Stomach smooth muscle (tissue), 2 donors: Measurements from ENCODE around the gene TRAPPC6A.

Source experiments
- H3K27ac ChIP-seq: one replicate; pipeline ENCODE4 v1.7.0; 2013; ENCODE audit warnings: mild to moderate bottlenecking, low read length, inconsistent platforms
- H3K27me3 ChIP-seq, 2 donors: one replicate each; pipeline ENCODE4 v1.7.0; 2013; ENCODE audit warnings: low read length in 2 of 2; ENCODE audit not compliant: insufficient read depth in 2 of 2, control insufficient read depth in 1 of 2
- H3K36me3 ChIP-seq, 2 donors: one replicate each; pipeline ENCODE4 v1.7.0; 2013; ENCODE audit warnings: low read length in 2 of 2; ENCODE audit not compliant: control insufficient read depth in 2 of 2, insufficient read depth in 2 of 2
- H3K4me1 ChIP-seq: one replicate; pipeline ENCODE4 v1.7.0; 2013; ENCODE audit warnings: low read length; ENCODE audit not compliant: control insufficient read depth, insufficient read depth
- H3K4me3 ChIP-seq, 2 donors: one replicate each; pipeline ENCODE4 v1.7.0; 2013; ENCODE audit warnings: low read length in 2 of 2
- H3K9ac ChIP-seq, 2 donors: one replicate each; pipeline ENCODE4 v1.7.0; 2013; ENCODE audit warnings: low read length in 2 of 2, mild to moderate bottlenecking in 1 of 2
- H3K9me3 ChIP-seq, 2 donors: one replicate each; pipeline ENCODE4 v1.7.0; 2013; ENCODE audit warnings: low read length in 2 of 2; ENCODE audit not compliant: control insufficient read depth in 2 of 2
- donor health status: healthy.
- donor health status: Pancreatic carcinoma.

TRAPPC6A gene, protein sequence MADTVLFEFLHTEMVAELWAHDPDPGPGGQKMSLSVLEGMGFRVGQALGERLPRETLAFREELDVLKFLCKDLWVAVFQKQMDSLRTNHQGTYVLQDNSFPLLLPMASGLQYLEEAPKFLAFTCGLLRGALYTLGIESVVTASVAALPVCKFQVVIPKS

GRCh38 chr19:45177817-45178261 lies at the start of gene TRAPPC6A:
Gene TRAPPC6A (minus strand): TSS chr19:45178237. CDS start chr19:45178218, 19 bp downstream.
- peak within 1 kb of the TSS; percentile 89 for H3K27ac ChIP-seq
- no peaks in the 10 kb centered on the region for H3K27me3 ChIP-seq
- no peaks in the 10 kb centered on the region for H3K9me3 ChIP-seq
- H3K9ac ChIP-seq = peak within 1 kb of the TSS; percentile 84 to 89
- H3K4me1 ChIP-seq = peaks cover 37% of the 10 kb centered on the region
- peak within 1 kb of the TSS; percentile 98 to 100 for H3K4me3 ChIP-seq
- H3K36me3 ChIP-seq = peaks cover 0 to 10% of the 10 kb centered on the region in 2 donors

DNA sequence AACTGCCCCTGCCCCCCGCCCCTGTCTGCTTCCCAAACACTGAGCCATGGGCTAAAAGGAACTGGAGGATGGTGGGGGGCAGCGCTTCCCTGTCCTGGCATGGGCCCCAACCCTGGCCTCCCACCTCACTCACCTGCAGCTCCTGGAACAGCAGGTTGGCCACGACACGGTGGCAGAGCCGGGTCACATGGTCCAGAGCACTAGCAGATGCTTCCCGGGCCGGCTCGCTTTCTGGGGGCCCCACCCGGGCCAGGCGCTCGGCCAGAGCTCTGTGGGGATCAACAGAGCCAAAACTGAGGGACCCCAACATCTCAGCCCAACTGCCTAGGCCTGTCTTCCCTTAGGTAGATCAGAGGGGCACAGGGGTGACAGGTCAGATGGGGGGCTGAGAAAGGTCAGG lies 46.6 kb upstream of the TRAPPC6A start:
- Histone ChIP-seq H3K27ac (no peak overlapping the region), H3K4me3 (no peak overlapping the region), H3K9ac (no peak overlapping the region), H3K9me3 (no peaks in the 10 kb centered on the region), H3K4me1 (no peaks in the 10 kb centered on the region), H3K27me3 (peaks cover 8 to 10% of the 10 kb centered on the region in 2 donors), H3K36me3 (no peaks in the 10 kb centered on the region)

- Histone ChIP-seq H3K4me1 (no peaks in the 10 kb centered on the region), H3K27me3 (peaks cover 10 to 11% of the 10 kb centered on the region in 2 donors), H3K9ac (no peak overlapping the region), H3K36me3 (no peaks in the 10 kb centered on the region), H3K27ac (no peak overlapping the region), H3K4me3 (no peak overlapping the region), H3K9me3 (no peaks in the 10 kb centered on the region)
Observed at GRCh38 chr19:45223879-45224278, 45.8 kb upstream of the TRAPPC6A start.

DNA sequence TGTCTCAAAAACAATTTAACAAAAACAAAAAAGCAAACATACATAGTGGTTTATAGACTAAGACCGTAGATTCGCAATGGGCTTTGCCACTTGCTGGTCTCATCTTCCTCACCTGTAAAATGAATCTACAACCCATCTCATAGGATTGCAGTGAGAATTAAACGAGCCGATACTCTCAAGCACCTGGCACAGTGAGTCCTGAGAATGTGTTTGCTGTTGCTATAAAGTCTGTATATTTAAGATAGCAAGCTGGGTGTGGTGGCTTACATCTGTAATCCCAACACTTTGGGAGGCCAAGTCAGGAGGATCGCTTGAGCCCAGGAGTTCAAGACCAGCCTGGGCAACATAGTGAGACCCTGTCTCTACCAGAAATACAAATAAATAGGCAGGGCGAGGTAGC lies 44.7 kb upstream of the TRAPPC6A start:
- Histone ChIP-seq H3K9ac (no peak overlapping the region), H3K36me3 (no peaks in the 10 kb centered on the region), H3K27ac (no peak overlapping the region), H3K9me3 (no peaks in the 10 kb centered on the region), H3K4me3 (no peak overlapping the region), H3K27me3 (peaks cover 15 to 21% of the 10 kb centered on the region in 2 donors), H3K4me1 (no peaks in the 10 kb centered on the region)

- Histone ChIP-seq H3K9me3 (no peaks in the 10 kb centered on the region), H3K4me1 (no peaks in the 10 kb centered on the region), H3K27me3 (peaks cover 23 to 45% of the 10 kb centered on the region in 2 donors), H3K9ac (no peak overlapping the region), H3K27ac (no peak overlapping the region), H3K36me3 (no peaks in the 10 kb centered on the region), H3K4me3 (no peak overlapping the region)
Observed at GRCh38 chr19:45218911-45219743, 41.1 kb upstream of the TRAPPC6A start.

DNA sequence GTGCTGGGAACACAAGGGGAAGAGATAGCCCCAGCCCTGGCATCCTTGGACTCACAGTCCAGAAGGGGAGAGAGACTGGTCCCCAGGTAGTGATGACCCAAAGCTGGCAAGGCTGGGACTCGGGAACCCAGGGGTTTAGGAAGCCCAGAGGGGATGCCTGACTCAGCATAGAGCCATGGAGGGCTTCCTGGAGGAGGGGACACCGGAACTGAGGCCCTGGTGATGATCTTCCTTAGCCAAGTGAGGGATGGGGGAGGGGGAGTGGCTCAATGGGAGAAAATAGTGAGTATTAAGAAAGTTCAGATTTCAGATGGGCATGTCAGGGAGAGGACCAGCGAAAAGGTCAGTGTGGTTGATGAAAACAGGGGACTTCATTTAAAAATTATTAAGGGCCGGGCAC lies 40.4 kb upstream of the TRAPPC6A start:
- Histone ChIP-seq H3K9me3 (no peaks in the 10 kb centered on the region), H3K9ac (no peak overlapping the region), H3K4me3 (no peak overlapping the region), H3K27ac (no peak overlapping the region), H3K36me3 (no peaks in the 10 kb centered on the region), H3K27me3 (peaks cover 23 to 47% of the 10 kb centered on the region in 2 donors), H3K4me1 (no peaks in the 10 kb centered on the region)

- H3K9me3 ChIP-seq = no peaks in the 10 kb centered on the region
- H3K27ac ChIP-seq = no peak overlapping the region
- no peaks in the 10 kb centered on the region for H3K4me1 ChIP-seq
- peaks cover 23 to 47% of the 10 kb centered on the region in 2 donors for H3K27me3 ChIP-seq
- H3K36me3 ChIP-seq = no peaks in the 10 kb centered on the region
- no peak overlapping the region for H3K9ac ChIP-seq
- H3K4me3 ChIP-seq = no peak overlapping the region
Observed at GRCh38 chr19:45217957-45218334, 39.9 kb upstream of the TRAPPC6A start.

DNA sequence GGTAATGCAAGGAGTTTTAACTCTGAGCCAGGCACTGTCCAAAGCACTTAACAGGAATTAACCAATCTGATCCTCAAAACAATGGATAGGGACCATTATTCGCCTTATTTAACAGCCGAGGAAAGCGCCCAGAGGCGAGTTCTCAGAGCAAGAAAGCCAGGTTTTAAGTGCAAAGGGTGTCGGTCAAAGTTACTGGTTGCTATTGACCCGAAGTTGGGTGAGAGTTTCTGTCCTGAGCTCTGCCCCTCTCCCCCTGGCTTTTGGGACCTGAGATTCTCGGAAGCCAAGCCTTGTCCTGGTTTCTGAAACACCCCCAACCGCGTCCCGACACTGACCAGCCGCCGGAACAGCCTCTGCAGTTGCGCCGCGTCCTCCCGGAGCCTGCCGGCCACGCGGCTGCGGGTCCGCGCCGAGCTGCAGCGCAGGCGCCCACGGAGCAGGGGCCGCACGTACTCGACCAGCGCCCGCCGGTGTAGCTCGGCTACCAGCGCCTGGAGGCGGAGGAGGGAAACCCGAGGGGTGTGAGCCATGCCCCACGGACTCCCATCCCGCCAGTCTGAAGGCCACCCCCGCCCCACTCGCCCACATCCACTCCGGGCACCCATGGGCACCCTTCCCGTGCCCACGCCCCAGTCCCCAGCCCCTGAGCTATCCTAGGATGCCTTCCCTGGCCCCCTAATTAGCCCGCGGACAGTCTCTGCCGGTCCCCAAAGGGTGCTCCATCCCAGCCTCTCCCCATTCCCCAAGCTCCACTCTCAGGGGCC lies 39.3 kb upstream of the TRAPPC6A start:
- no peaks in the 10 kb centered on the region for H3K9me3 ChIP-seq
- H3K4me3 ChIP-seq = peak overlapping the region in 1 of 2 donors; percentile 22
- H3K27ac ChIP-seq = no peak overlapping the region
- peaks cover 23 to 47% of the 10 kb centered on the region in 2 donors for H3K27me3 ChIP-seq
- H3K9ac ChIP-seq = no peak overlapping the region
- H3K36me3 ChIP-seq = no peaks in the 10 kb centered on the region
- no peaks in the 10 kb centered on the region for H3K4me1 ChIP-seq

GRCh38 chr19:45216667-45217066 lies 38.6 kb upstream of the TRAPPC6A start:
- no peaks in the 10 kb centered on the region for H3K36me3 ChIP-seq
- peaks cover 6% of the 10 kb centered on the region for H3K4me1 ChIP-seq
- no peak overlapping the region for H3K9ac ChIP-seq
- H3K9me3 ChIP-seq = no peaks in the 10 kb centered on the region
- peaks cover 23 to 51% of the 10 kb centered on the region in 2 donors for H3K27me3 ChIP-seq
- H3K4me3 ChIP-seq = no peak overlapping the region
- no peak overlapping the region for H3K27ac ChIP-seq

GRCh38 chr19:45215391-45216191 lies 37.6 kb upstream of the TRAPPC6A start:
- H3K4me3 ChIP-seq = no peak overlapping the region
- H3K9ac ChIP-seq = no peak overlapping the region
- H3K9me3 ChIP-seq = no peaks in the 10 kb centered on the region
- no peaks in the 10 kb centered on the region for H3K36me3 ChIP-seq
- H3K27me3 ChIP-seq = peaks cover 22 to 48% of the 10 kb centered on the region in 2 donors
- H3K27ac ChIP-seq = no peak overlapping the region
- peaks cover 7% of the 10 kb centered on the region for H3K4me1 ChIP-seq
